H9 (cell line): ENCODE measurements around the gene MAP3K12. TPM values are rescaled to one million over a fixed set of nuclear protein-coding genes. Genes with fewer than 3 reads are reported as not detected.
A peak's percentile ranks its signal among the peaks of the same experiment; 100 is the strongest.

Experiments
- DNase-seq: peaks from one replicate; pipeline ENCODE4 v3.0.0-alpha.2; 2017
- H2AFZ ChIP-seq: one replicate; pipeline ENCODE4 v1.6.1; 2013; ENCODE audit warnings: mild to moderate bottlenecking, low read length, control low read depth, moderate library complexity
- H2AK5ac ChIP-seq: 2 replicates; pipeline ENCODE4 v1.6.1; 2013; ENCODE audit warnings: low read length, control low read depth, mixed read lengths; ENCODE audit not compliant: insufficient read length
- H2BK120ac ChIP-seq: one replicate; pipeline ENCODE4 v1.6.1; 2013; ENCODE audit warnings: low read depth, mild to moderate bottlenecking, low read length, control low read depth, inconsistent platforms; ENCODE audit not compliant: poor library complexity, severe bottlenecking
- H2BK12ac ChIP-seq: 2 replicates; pipeline ENCODE4 v1.6.1; 2013; ENCODE audit warnings: low read length, control low read depth, mixed read lengths, low read depth; ENCODE audit not compliant: insufficient read length
- H2BK15ac ChIP-seq: 2 replicates; pipeline ENCODE4 v1.6.1; 2013; ENCODE audit warnings: low read depth, low read length, control low read depth
- H2BK20ac ChIP-seq: one replicate; pipeline ENCODE4 v1.6.1; 2013; ENCODE audit warnings: low read depth, mild to moderate bottlenecking, low read length, control low read depth, inconsistent platforms; ENCODE audit not compliant: poor library complexity, severe bottlenecking
- H2BK5ac ChIP-seq: 2 replicates; pipeline ENCODE4 v1.6.1; 2013; ENCODE audit warnings: low read length, control low read depth, mixed read lengths; ENCODE audit not compliant: insufficient read length
- H3K14ac ChIP-seq: 2 replicates; pipeline ENCODE4 v1.6.1; 2013; ENCODE audit warnings: low read length, control low read depth; ENCODE audit not compliant: insufficient read depth
- H3K18ac ChIP-seq: 2 replicates; pipeline ENCODE4 v1.6.1; 2013; ENCODE audit warnings: low read depth, mild to moderate bottlenecking, mixed read lengths, low read length, control low read depth; ENCODE audit not compliant: insufficient read length
- H3K23ac ChIP-seq: 2 replicates; pipeline ENCODE4 v1.6.1; 2013; ENCODE audit warnings: low read length, control low read depth, mixed read lengths, low read depth; ENCODE audit not compliant: insufficient read length
- H3K23me2 ChIP-seq: 2 replicates; pipeline ENCODE4 v1.6.1; 2013; ENCODE audit warnings: low read depth, mild to moderate bottlenecking, mixed read lengths, low read length, control low read depth; ENCODE audit not compliant: insufficient read length, poor library complexity, severe bottlenecking
- H3K27ac ChIP-seq: 2 replicates; pipeline ENCODE4 v1.5.1; 2013; ENCODE audit warnings: low read length, control low read depth, mixed read lengths, low read depth; ENCODE audit not compliant: insufficient read length
- H3K27me3 ChIP-seq: 2 replicates; pipeline ENCODE4 v1.6.1; 2013; ENCODE audit warnings: low read length, control low read depth, inconsistent platforms; ENCODE audit not compliant: insufficient read depth
- H3K4ac ChIP-seq: 2 replicates; pipeline ENCODE4 v1.6.1; 2013; ENCODE audit warnings: low read depth, mild to moderate bottlenecking, control low read depth, inconsistent platforms, low read length, moderate library complexity
- H3K4me1 ChIP-seq: 2 replicates; pipeline ENCODE4 v1.6.1; 2013; ENCODE audit warnings: low read length, control low read depth, inconsistent platforms; ENCODE audit not compliant: insufficient read depth
- H3K4me2 ChIP-seq: 2 replicates; pipeline ENCODE4 v1.6.1; 2013; ENCODE audit warnings: low read length, control low read depth, mixed read lengths; ENCODE audit not compliant: insufficient read length, insufficient read depth
- H3K56ac ChIP-seq: 2 replicates; pipeline ENCODE4 v1.6.1; 2013; ENCODE audit warnings: low read depth, mild to moderate bottlenecking, mixed read lengths, low read length, control low read depth; ENCODE audit not compliant: insufficient read length
- H3K79me1 ChIP-seq: 2 replicates; pipeline ENCODE4 v1.6.1; 2013; ENCODE audit warnings: low read depth, mild to moderate bottlenecking, moderate library complexity, low read length, control low read depth, inconsistent platforms; ENCODE audit not compliant: insufficient read depth, poor library complexity, severe bottlenecking
- H3K79me2 ChIP-seq: 2 replicates; pipeline ENCODE4 v1.6.1; 2013; ENCODE audit warnings: low read length, control low read depth, inconsistent platforms; ENCODE audit not compliant: insufficient read depth
- H3K9ac ChIP-seq: 2 replicates; pipeline ENCODE4 v1.6.1; 2013; ENCODE audit warnings: low read length, control low read depth, mixed read lengths; ENCODE audit not compliant: insufficient read length; ENCODE audit errors: extremely low read depth
- H3K9me3 ChIP-seq: one replicate; pipeline ENCODE4 v1.6.1; 2013; ENCODE audit warnings: low read depth, low read length, inconsistent platforms; ENCODE audit not compliant: control insufficient read depth
- H3T11ph ChIP-seq: one replicate; pipeline ENCODE4 v1.6.1; 2013; ENCODE audit warnings: mild to moderate bottlenecking, low read length, control low read depth, inconsistent platforms
- H4K20me1 ChIP-seq: one replicate; pipeline ENCODE4 v1.6.1; 2013; ENCODE audit not compliant: control insufficient read depth, insufficient read length, insufficient read depth
- H4K5ac ChIP-seq: 2 replicates; pipeline ENCODE4 v1.6.1; 2013; ENCODE audit warnings: low read depth, mild to moderate bottlenecking, mixed read lengths, low read length, control low read depth; ENCODE audit not compliant: insufficient read length
- H4K8ac ChIP-seq: replicated peaks from 2 replicates; pipeline ENCODE4 v1.6.1; 2013; ENCODE audit warnings: low read length, control low read depth, mixed read lengths, low read depth; ENCODE audit not compliant: insufficient read length
- H4K91ac ChIP-seq: 2 replicates; pipeline ENCODE4 v1.6.1; 2013; ENCODE audit warnings: low read depth, mild to moderate bottlenecking, moderate library complexity, mixed read lengths, low read length, control low read depth; ENCODE audit not compliant: insufficient read length
- H3K27ac Mint-ChIP-seq, 3 experiments: 2 replicates in 2 of 3; 3 replicates in 1 of 3; pipeline ENCODE4 v1.8.0; 2020 to 2021; ENCODE audit warnings: mixed read lengths in 3 of 3, mild to moderate bottlenecking in 1 of 3, moderate library complexity in 1 of 3
- H3K27me3 Mint-ChIP-seq: 2 replicates; pipeline ENCODE4 v1.8.0; 2021; ENCODE audit warnings: low read depth, mild to moderate bottlenecking, moderate library complexity, mixed read lengths
- H3K36me3 Mint-ChIP-seq, 3 experiments: 2 replicates in 2 of 3; 3 replicates in 1 of 3; pipeline ENCODE4 v1.8.0; 2020 to 2021; ENCODE audit warnings: low read depth in 3 of 3, mixed read lengths in 3 of 3; ENCODE audit not compliant: insufficient read depth in 1 of 3
- H3K4me1 Mint-ChIP-seq, 2 experiments: 2 replicates each; pipeline ENCODE4 v1.8.0; 2020; ENCODE audit warnings: mixed read lengths in 2 of 2
- H3K4me3 Mint-ChIP-seq, 2 experiments: 2 replicates in 1 of 2; 3 replicates in 1 of 2; pipeline ENCODE4 v1.8.0; 2020 to 2021; ENCODE audit warnings: mild to moderate bottlenecking in 2 of 2, mixed read lengths in 2 of 2, moderate library complexity in 1 of 2
- H3K9me3 Mint-ChIP-seq, 2 experiments: 2 replicates in 1 of 2; 3 replicates in 1 of 2; pipeline ENCODE4 v1.8.0; 2020; ENCODE audit warnings: mild to moderate bottlenecking in 2 of 2, mixed read lengths in 2 of 2, moderate library complexity in 1 of 2
- WGBS: extraction: QIAGEN DNeasy Blood & Tissue Kit; methylation state at CpG from one replicate; pipeline ENCODE4 v1.1.7; 2013; ENCODE audit warnings: missing lambda C conversion rate, low lambda C conversion rate, mixed read lengths; ENCODE audit not compliant: insufficient read length; ENCODE audit errors: extremely low coverage; 5-methylcytosine and 5-hydroxymethylcytosine counted together
- total RNA-seq: library from RNA; stranded (reverse); gene quantifications from 2 replicates; pipeline ENCODE4 v1.2.1, GENCODE V29; 2021
- TF ChIP-seq, protein P1 (sequence below): fragments of 200-600 bp; sonication (generic); conservative IDR thresholded peaks from 3 replicates; pipeline ENCODE4 v1.8.0; 2021; ENCODE audit warnings: antibody characterized with exemption, mild to moderate bottlenecking

Gene MAP3K12
- total RNA-seq, 1 experiment from 2014 or later, result 22.3 TPM

DNA sequence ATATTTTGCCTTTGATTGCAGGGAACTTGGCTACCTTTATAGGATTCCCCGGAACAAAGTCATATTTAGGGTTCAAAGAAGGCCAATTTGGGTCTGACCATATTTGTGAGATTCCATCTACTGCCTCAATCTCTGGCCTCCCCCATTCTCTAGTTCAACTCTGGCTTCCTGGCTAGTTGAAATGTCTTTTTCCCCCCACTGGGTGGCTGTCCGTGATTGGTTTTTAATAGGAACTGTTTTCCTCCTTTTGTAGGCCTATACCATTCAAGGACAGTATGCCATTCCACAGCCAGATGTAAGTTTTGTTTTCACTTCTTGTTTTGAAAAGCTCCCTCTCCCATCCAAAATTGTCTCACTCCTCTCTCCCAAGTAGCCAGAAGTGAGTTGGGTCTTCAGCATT lies 33.6 kb downstream of the MAP3K12 start:
- no CpG with 5 or more reads among the region's 2 CpGs for WGBS
- Histone ChIP-seq H2BK15ac (no peak overlapping the region), H2AFZ (no peak overlapping the region), H2BK5ac (no peak overlapping the region), H4K5ac (no peak overlapping the region), H4K8ac (no peak overlapping the region), H4K91ac (no peak overlapping the region), H3K23me2 (no peaks in the 10 kb centered on the region), H3K27me3 (no peaks in the 10 kb centered on the region), H3K27ac (no peak overlapping the region), H3K56ac (no peak overlapping the region), H2AK5ac (no peak overlapping the region), H2BK120ac (no peak overlapping the region), H3K9me3 (no peaks in the 10 kb centered on the region), H2BK20ac (no peak overlapping the region), H3K79me1 (peaks cover 19% of the 10 kb centered on the region), H4K20me1 (no peaks in the 10 kb centered on the region), H3T11ph (no peak overlapping the region), H2BK12ac (no peak overlapping the region), H3K9ac (no peak overlapping the region), H3K4me2 (no peak overlapping the region), H3K18ac (no peak overlapping the region), H3K14ac (no peak overlapping the region), H3K23ac (no peak overlapping the region), H3K79me2 (peaks cover 3% of the 10 kb centered on the region), H3K4ac (no peak overlapping the region), H3K4me1 (no peaks in the 10 kb centered on the region)
- Mint-ChIP-seq H3K9me3 (no peaks in the 10 kb centered on the region), H3K4me1 (peaks cover 38 to 63% of the 10 kb centered on the region in 2 experiments), H3K4me3 (no peak overlapping the region), H3K27ac (peak overlapping the region in 1 of 3 experiments; percentile 92; a peak in 2 of 7 replicates), H3K27me3 (no peaks in the 10 kb centered on the region), H3K36me3 (peaks cover 77 to 99% (median 96%) of the 10 kb centered on the region in 3 experiments)
- DNase-seq, result no peak
- TF ChIP-seq, protein P1, sequence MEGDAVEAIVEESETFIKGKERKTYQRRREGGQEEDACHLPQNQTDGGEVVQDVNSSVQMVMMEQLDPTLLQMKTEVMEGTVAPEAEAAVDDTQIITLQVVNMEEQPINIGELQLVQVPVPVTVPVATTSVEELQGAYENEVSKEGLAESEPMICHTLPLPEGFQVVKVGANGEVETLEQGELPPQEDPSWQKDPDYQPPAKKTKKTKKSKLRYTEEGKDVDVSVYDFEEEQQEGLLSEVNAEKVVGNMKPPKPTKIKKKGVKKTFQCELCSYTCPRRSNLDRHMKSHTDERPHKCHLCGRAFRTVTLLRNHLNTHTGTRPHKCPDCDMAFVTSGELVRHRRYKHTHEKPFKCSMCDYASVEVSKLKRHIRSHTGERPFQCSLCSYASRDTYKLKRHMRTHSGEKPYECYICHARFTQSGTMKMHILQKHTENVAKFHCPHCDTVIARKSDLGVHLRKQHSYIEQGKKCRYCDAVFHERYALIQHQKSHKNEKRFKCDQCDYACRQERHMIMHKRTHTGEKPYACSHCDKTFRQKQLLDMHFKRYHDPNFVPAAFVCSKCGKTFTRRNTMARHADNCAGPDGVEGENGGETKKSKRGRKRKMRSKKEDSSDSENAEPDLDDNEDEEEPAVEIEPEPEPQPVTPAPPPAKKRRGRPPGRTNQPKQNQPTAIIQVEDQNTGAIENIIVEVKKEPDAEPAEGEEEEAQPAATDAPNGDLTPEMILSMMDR, result 0 out of 3 replicates have a peak, but pooled peaks have one; percentile 17
